Endothelial cell of umbilical vein (primary cell): Measurements from ENCODE around the gene RAB9B. TPM values are rescaled to one million over a fixed set of nuclear protein-coding genes. Genes with fewer than 3 reads are reported as not detected.
"Not testable (repeated sequence)": the region's sequence is repeated elsewhere in the genome, so short reads cannot be mapped to it uniquely, and the experiment has no call there.

Experiments used
- BruUV-seq: library from RNA; stranded (reverse); fragments of 400-500 nt; replicated peaks from 2 replicates; lab custom pipeline; 2021; lab: Mats Ljungman, UMichigan
- CTCF ChIA-PET: fragments of 300-600, 350-600 bp; sonication (Branson Sonifier 250); formaldehyde crosslinking; loops from one replicate; lab custom pipeline; 2021; ENCODE audit warnings: antibody characterized with exemption, inconsistent platforms; lab: Charles Lee
- POLR2A ChIA-PET: fragments of 300-600, 350-600 bp; sonication (Branson Sonifier 250); formaldehyde crosslinking; loops from one replicate; lab custom pipeline; 2021; ENCODE audit warnings: antibody characterized with exemption, inconsistent platforms; lab: Charles Lee
- DNase-seq: peaks from one replicate; pipeline ENCODE4 v3.0.0-alpha.2; 2011; ENCODE audit warnings: low read depth, low spot score
- FAIRE-seq: peaks from 2 replicates; lab custom pipeline; 2011; peaks lifted over from hg19 to GRCh38; lab: Jason Lieb, UNC
- H2AFZ ChIP-seq: 2 replicates; pipeline ENCODE4 v1.6.0; 2012; ENCODE audit warnings: low read depth, low read length, control low read depth, inconsistent platforms
- H3K27ac ChIP-seq: 2 replicates; pipeline ENCODE4 v1.5.1; 2011; ENCODE audit warnings: low read depth, mild to moderate bottlenecking, control low read depth, low read length, moderate library complexity; ENCODE audit not compliant: insufficient read depth
- H3K27me3 ChIP-seq, 2 experiments: 2 replicates each; pipeline versions ENCODE4 v1.6.0 to v1.6.1; 2011; ENCODE audit warnings: low read length in 2 of 2, mixed read lengths in 1 of 2; ENCODE audit not compliant: control insufficient read depth in 2 of 2, insufficient read depth in 2 of 2
- H3K36me3 ChIP-seq, 2 experiments: 2 replicates in 1 of 2; 3 replicates in 1 of 2; pipeline ENCODE4 v1.5.1; 2011; ENCODE audit warnings: low read length in 2 of 2, mild to moderate bottlenecking in 1 of 2, moderate library complexity in 1 of 2; ENCODE audit not compliant: control insufficient read depth in 2 of 2, insufficient read depth in 2 of 2; ENCODE audit errors: extremely low read depth in 1 of 2
- H3K4me1 ChIP-seq: 3 replicates; pipeline ENCODE4 v1.5.1; 2011; ENCODE audit warnings: mild to moderate bottlenecking, low read length; ENCODE audit not compliant: control insufficient read depth, insufficient read depth; ENCODE audit errors: extremely low read depth
- H3K4me2 ChIP-seq: 2 replicates; pipeline ENCODE4 v1.6.1; 2011; ENCODE audit warnings: low read length, control low read depth, mixed read lengths; ENCODE audit not compliant: insufficient read depth
- H3K4me3 ChIP-seq, 3 experiments: fragments of 200-600 bp in 1 of 3; sonication (generic), shearing (Covaris generic) in 1 of 3; replicated peaks in 1 of 3; 2 replicates each; pipeline ENCODE4 v1.5.1; 2011 to 2016; ENCODE audit warnings: control low read depth in 3 of 3, low read length in 3 of 3, mild to moderate bottlenecking in 2 of 3, inconsistent platforms in 1 of 3, low read depth in 1 of 3, moderate library complexity in 1 of 3; ENCODE audit not compliant: insufficient read depth in 1 of 3
- H3K79me2 ChIP-seq: 2 replicates; pipeline ENCODE4 v1.6.0; 2012; ENCODE audit warnings: low read length, inconsistent platforms; ENCODE audit not compliant: control insufficient read depth, insufficient read depth
- H3K9ac ChIP-seq: replicated peaks from 2 replicates; pipeline ENCODE3; 2011; ENCODE audit warnings: low read length, control low read depth; ENCODE audit not compliant: insufficient read depth; ENCODE audit errors: extremely low read depth
- H3K9me1 ChIP-seq: replicated peaks from 3 replicates; pipeline ENCODE4 v1.6.0; 2011; ENCODE audit warnings: mild to moderate bottlenecking, low read length; ENCODE audit not compliant: control insufficient read depth, insufficient read depth; ENCODE audit errors: extremely low read depth
- H3K9me3 ChIP-seq: replicated peaks from 2 replicates; pipeline ENCODE4 v1.5.1; 2012; ENCODE audit warnings: low read length, inconsistent platforms; ENCODE audit not compliant: control insufficient read depth, insufficient read depth
- H4K20me1 ChIP-seq: replicated peaks from 2 replicates; pipeline ENCODE3; 2011; ENCODE audit warnings: mild to moderate bottlenecking, low read length; ENCODE audit not compliant: control insufficient read depth, insufficient read depth; ENCODE audit errors: extremely low read depth
- CTCF ChIP-seq, 2 donors: IDR thresholded peaks; 1 replicate in 1 of 2; 2 replicates in 1 of 2; pipeline ENCODE4 v1.5.1; 2011; ENCODE audit warnings: low read length in 2 of 2, mild to moderate bottlenecking in 2 of 2, moderate library complexity in 2 of 2, control low read depth in 1 of 2, inconsistent platforms in 1 of 2, low read depth in 1 of 2; ENCODE audit not compliant: insufficient read depth in 1 of 2; ENCODE audit errors: extremely low read depth in 1 of 2
- FOS ChIP-seq: IDR thresholded peaks from 2 replicates; pipeline ENCODE4 v1.6.1; 2011; ENCODE audit warnings: mild to moderate bottlenecking, low read length, moderate library complexity, borderline replicate concordance; ENCODE audit not compliant: insufficient read depth
- GATA2 ChIP-seq: IDR thresholded peaks from 2 replicates; pipeline ENCODE4 v1.7.0; 2011; ENCODE audit warnings: low read depth, mild to moderate bottlenecking, moderate library complexity, mixed read lengths, low read length; ENCODE audit not compliant: insufficient read length, insufficient read depth
- JUN ChIP-seq: IDR thresholded peaks from 2 replicates; pipeline ENCODE4 v1.6.1; 2011; ENCODE audit warnings: borderline replicate concordance, low read depth; ENCODE audit not compliant: insufficient read length, insufficient read depth
- MAX ChIP-seq: IDR thresholded peaks from 2 replicates; pipeline ENCODE4 v1.6.1; 2011; ENCODE audit not compliant: insufficient read depth, insufficient read length
- MYC ChIP-seq: IDR thresholded peaks from one replicate; pipeline ENCODE4 v1.6.1; 2011; ENCODE audit warnings: mild to moderate bottlenecking, low read depth, low read length
- POLR2A ChIP-seq: IDR thresholded peaks from 2 replicates; pipeline ENCODE4 v1.6.1; 2012; ENCODE audit warnings: low read depth, mild to moderate bottlenecking, control low read depth, low read length
- POLR2AphosphoS5 ChIP-seq: IDR thresholded peaks from 2 replicates; pipeline ENCODE4 v1.6.1; 2012; ENCODE audit warnings: low read depth, mild to moderate bottlenecking, control low read depth, low read length, moderate library complexity; ENCODE audit not compliant: insufficient read depth
- dilution Hi-C: fragments of 300-500 bp; cut with MboI; formaldehyde crosslinking; loops from one replicate; pipeline ENCODE4 v1.15.0; 2019; ENCODE audit warnings: low sequenced_read_pairs; ENCODE audit not compliant: extremely low pct_ligation_motif_present
- intact Hi-C: fragments of 100-400 bp; cut with micrococcal nuclease; formaldehyde crosslinking; loops from one replicate; pipeline ENCODE4 v1.10.0; 2022
- polyA plus RNA-seq, 4 experiments: library from polyadenylated mRNA; depleted of rRNA in 3 of 4; stranded (reverse) in 3 of 4; unstranded in 1 of 4; fragments of >200 nt; gene quantifications; 2 replicates each; pipeline versions ENCODE4 v1.2.1 to v1.2.3, GENCODE V29; 2011 to 2012; ENCODE audit warnings: missing spikeins in 1 of 4
- total RNA-seq: library from RNA; stranded (reverse); gene quantifications from 2 replicates; pipeline ENCODE4 v1.2.3, GENCODE V29; 2021

RAB9B gene
- total and polyA plus RNA-seq, 2 donors (not counting 3 experiments of a cell fraction or from before 2014, with no cell fraction given): 0.18 to 0.55 TPM

- no peaks in the 10 kb centered on the region for H3K4me1 ChIP-seq
- TF ChIP-seq GATA2 (no peak), CTCF (IDR thresholded peaks at IDR 0.05; ENCODE audit: extremely low read depth in 1 of 2, insufficient read depth in 1 of 2, low read depth in 1 of 2, low read length in 2 of 2) (peak in 1 of 2 donors; percentile 18), MYC (no peak), FOS (no peak), POLR2A (no peak), POLR2AphosphoS5 (no peak), MAX (no peak), JUN (no peak)
- no peaks in the 10 kb centered on the region for H4K20me1 ChIP-seq
- H3K9ac ChIP-seq: no peak overlapping the region
- DNase-seq: peak; percentile 53
- no peak overlapping the region for H3K4me3 ChIP-seq
- no peaks in the 10 kb centered on the region for H3K9me1 ChIP-seq
- H3K27ac ChIP-seq: no peak overlapping the region
- H3K4me2 ChIP-seq: no peak overlapping the region
- no peaks in the 10 kb centered on the region for H3K79me2 ChIP-seq
- H3K36me3 ChIP-seq: no peaks in the 10 kb centered on the region
- no TSS peak for BruUV-seq
- ChIA-PET POLR2A (no interaction called here), CTCF (no interaction called here)
- intact Hi-C loops: loop anchor here (1.0 kb wide), 3 partner anchors 106 to 284 kb away; no protein-coding TSS in a partner anchor
- H2AFZ ChIP-seq: no peak overlapping the region
- no peaks in the 10 kb centered on the region for H3K27me3 ChIP-seq
- dilution Hi-C loops: no loop called here
- no peak for FAIRE-seq
- no peaks in the 10 kb centered on the region for H3K9me3 ChIP-seq
Measured at GRCh38 chrX:103817502-103817901, 14.6 kb downstream of the RAB9B start.

- BruUV-seq, H3K36me3 ChIP-seq, H3K27me3 ChIP-seq, FAIRE-seq, H3K79me2 ChIP-seq, H3K4me1 ChIP-seq, H4K20me1 ChIP-seq, H3K27ac ChIP-seq, H3K4me2 ChIP-seq, H3K9ac ChIP-seq, POLR2A ChIA-PET, dilution Hi-C loops, DNase-seq, H3K9me1 ChIP-seq, H2AFZ ChIP-seq, CTCF ChIA-PET, H3K4me3 ChIP-seq, H3K9me3 ChIP-seq: not testable (repeated sequence)
- intact Hi-C loops: loop anchor here (1.0 kb wide), 3 partner anchors 106 to 284 kb away; no protein-coding TSS in a partner anchor
Measured at GRCh38 chrX:103817101-103817500, 15.0 kb downstream of the RAB9B start.
